Gastrocnemius medialis (tissue), 4 donors: ENCODE measurements around the gene MYMX.

Experiments used
- POLR2A ChIP-seq, 2 donors: fragments of 450-650 bp; IDR thresholded peaks; one replicate each; pipeline ENCODE4 v1.6.1; 2017; ENCODE audit warnings: antibody characterized with exemption in 2 of 2, mild to moderate bottlenecking in 2 of 2, moderate library complexity in 2 of 2
- TF ChIP-seq, protein P1 (sequence below), 5 experiments: fragments of 450-650 bp in 3 of 5; fragments of 200-600 bp in 2 of 5; sonication (generic) in 2 of 5; IDR thresholded peaks in 4 of 5; conservative IDR thresholded peaks in 1 of 5; 1 replicate in 4 of 5; 2 replicates in 1 of 5; pipeline ENCODE4 v1.5.1; 2016 to 2019; ENCODE audit warnings: antibody characterized with exemption in 5 of 5, mild to moderate bottlenecking in 3 of 5, moderate library complexity in 3 of 5

DNA sequence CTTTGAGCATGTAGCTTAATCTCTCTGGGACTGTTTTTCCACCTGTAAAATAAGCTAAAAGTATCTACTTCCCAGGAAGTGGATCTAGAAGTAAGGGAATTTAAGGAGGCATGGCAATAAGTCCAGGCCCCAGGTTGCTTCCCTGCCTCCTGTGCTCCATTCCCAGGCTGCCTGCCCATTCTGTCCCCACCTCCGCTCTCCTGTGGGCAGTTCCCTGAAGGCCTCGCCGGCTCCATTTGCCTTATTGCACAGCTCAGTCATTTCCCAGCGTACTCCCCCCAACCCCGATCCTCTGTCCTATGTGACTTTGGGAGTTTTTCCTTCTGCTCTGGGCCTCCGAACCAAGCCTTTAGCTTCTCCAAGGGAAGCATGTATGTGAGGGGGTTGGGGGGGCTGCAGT, 11.3 kb downstream of the MYMX start:
- TF ChIP-seq, protein P1, sequence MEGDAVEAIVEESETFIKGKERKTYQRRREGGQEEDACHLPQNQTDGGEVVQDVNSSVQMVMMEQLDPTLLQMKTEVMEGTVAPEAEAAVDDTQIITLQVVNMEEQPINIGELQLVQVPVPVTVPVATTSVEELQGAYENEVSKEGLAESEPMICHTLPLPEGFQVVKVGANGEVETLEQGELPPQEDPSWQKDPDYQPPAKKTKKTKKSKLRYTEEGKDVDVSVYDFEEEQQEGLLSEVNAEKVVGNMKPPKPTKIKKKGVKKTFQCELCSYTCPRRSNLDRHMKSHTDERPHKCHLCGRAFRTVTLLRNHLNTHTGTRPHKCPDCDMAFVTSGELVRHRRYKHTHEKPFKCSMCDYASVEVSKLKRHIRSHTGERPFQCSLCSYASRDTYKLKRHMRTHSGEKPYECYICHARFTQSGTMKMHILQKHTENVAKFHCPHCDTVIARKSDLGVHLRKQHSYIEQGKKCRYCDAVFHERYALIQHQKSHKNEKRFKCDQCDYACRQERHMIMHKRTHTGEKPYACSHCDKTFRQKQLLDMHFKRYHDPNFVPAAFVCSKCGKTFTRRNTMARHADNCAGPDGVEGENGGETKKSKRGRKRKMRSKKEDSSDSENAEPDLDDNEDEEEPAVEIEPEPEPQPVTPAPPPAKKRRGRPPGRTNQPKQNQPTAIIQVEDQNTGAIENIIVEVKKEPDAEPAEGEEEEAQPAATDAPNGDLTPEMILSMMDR (IDR thresholded peaks at IDR 0.05 in 4 of 5, conservative IDR thresholded peaks at IDR 0.05 in 1 of 5) = no peak
- TF ChIP-seq POLR2A (IDR thresholded peaks at IDR 0.05) = no peak
